ENCODE measurements around the gene IL12RB2. TPM values are rescaled to one million over a fixed set of nuclear protein-coding genes. Genes with fewer than 3 reads are reported as not detected.

IL12RB2 gene
- total RNA-seq, 1 donor: 22.4 TPM

DNA sequence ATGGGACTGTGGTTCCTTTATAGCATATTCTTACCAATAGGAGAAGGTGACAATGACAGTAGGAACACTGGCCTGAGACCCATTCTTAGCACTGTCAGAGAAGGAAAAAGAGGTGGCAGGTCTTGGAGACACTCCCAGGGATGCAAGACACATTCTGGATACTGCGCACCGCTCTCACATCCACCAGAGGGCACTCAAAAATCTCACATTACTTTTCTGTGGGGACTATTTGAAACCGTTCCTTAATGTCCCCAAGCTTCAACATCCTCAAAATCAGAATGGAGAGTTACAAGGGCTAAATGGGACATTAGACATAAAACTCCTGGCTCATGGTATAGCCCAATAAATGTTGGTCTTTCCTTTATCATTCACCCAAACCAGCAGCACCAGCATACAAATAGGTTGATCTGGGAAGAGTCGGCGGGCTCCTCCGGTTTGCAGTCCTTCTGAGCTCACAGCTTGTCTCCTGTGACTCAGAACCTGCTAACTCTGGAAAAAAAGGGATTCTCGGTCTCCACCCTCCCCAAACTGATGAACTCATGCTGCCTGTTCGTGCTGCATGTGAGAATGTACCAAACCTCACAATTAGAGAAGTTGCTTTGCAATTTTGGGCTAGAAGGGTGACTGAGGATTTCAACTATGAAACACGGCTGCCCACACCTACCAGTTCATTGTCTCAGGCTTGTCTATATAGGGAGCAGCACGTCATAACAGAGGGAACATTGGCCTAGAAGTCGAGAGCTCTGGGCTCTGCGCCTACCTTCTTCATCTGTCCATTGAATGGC, 40.2 kb downstream of the IL12RB2 start:
- DNase-seq (ENCODE audit: low read depth in 2 of 3, low spot score in 2 of 3): peak in 2 of 3 donors; percentile 23 to 64

DNA sequence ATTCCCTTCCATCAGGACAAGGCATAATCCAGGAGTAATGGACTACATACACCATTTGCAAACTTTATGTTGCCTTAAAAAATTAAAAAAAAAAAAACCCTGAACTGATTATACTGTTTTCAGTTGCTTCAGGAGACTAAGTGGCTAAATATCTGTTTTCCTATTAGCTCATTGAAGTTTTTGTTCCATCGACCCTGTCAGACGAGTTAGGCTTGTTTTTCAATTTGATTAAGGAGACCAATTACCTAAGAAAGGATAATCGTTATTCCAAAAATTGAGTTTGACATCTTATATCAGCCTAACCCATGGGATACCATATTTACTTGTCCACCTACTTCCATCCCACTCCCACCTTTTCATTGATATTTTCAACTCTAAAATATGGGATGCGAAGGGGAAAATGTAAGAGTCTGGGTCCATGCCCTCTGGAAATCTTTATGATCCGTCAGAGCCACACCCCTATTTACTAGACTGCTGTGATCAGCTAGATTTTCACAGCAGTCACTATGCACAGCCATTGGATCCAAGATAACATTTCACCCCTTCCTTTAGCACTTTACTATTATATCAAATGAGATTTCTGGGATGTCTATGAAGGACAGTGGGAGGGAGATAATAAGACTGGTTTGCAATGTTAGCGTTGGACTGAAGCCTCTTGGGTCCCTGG, 41.0 kb downstream of the IL12RB2 start:
- DNase-seq (ENCODE audit: low read depth in 2 of 3, low spot score in 2 of 3): no peak

- DNase-seq (ENCODE audit: low read depth in 2 of 3, low spot score in 2 of 3): no peak
These were observed 43.1 kb downstream of the IL12RB2 start for GRCh38 chr1:67350783-67351182.

DNA sequence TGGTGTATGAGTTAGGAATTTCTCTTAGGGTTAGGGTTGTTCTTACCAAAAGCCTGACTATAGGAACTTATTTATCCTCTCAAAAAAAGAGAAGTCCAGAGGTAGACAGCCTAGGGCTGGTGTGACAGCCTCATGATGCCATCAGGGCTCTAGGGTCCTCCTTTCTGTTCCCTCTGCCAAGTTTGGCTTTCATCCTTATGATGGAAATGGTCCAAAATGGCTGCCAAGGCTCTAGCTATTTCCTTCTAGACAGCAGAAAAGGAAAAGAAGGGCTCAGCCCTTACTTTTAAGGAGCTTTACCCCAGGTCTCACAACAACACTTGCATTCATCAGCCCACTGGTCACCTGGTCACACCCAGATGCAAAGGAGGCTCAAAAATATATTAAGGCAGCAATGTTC, 44.5 kb downstream of the IL12RB2 start:
- no peak for DNase-seq (ENCODE audit: low read depth in 2 of 3, low spot score in 2 of 3)

DNA sequence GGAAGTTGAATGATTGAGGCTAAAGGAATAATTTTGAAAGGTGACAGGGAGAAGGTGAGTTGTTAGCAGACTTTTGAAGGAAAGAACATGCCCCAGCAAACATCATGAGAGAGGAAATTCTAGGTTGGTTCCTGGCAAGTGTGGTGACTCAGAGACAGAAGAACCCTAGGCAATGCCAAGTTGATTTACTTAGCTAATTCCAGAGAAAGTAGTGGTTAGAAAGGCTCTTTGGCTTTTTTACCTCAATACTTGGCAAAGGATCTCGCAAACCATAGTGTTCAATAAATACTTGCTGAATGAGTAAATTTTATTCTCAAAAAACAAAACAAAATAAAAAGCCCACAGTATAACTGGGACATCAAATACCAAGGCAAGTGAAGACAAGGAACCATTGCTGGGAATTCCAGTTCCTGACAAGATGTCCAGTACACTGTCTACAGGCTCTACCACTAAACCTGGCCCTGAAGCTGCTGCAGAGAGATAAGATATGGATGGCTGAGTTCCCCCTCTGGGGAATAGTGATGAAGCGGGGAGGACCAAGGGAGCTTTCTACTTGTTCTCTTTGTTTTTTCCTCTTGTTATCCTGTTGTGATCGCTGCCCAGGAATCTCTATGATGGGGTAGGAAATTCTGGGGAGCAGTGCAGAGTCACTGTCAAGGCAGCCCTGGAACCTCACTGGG, 48.2 kb downstream of the IL12RB2 start:
- DNase-seq (ENCODE audit: low read depth in 2 of 3, low spot score in 2 of 3): no peak

DNA sequence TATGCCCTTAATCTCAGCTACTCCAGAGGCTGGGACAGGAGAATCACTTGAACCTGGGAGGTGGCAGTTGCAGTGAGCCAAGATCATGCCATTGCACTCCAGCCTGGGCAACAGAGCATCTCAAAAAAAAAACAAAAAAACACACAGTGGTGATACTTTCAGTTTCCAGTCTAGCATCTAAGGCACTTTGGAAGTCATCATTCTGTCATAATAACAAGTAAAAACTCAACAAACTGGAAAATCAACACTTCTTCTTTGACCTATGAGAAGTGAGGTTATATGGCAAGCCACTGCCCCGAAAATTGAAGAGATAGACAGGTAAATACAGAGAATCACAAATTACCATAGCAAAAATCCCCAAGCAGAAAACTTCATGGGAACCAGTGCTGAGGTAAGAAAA, 51.9 kb downstream of the IL12RB2 start:
- no peak for DNase-seq (ENCODE audit: low read depth in 2 of 3, low spot score in 2 of 3)

DNA sequence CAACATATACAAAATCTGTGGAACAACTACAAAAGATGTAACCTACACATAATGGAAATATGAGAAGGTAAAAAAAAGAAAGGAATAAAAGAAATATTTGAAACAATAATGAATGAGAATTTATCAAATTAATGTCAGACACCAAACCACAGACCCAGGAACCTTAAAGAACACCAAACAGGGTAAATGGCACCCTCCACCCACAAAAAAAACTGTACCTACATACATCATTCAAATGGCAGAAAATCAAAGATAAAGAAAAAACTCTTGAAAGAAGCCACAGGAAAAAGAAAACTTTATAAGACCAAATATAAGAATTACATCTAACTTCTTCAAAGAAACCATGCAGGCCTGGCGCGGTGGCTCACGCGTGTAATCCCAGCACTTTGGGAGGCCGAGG, 54.0 kb downstream of the IL12RB2 start:
- DNase-seq (ENCODE audit: low read depth in 2 of 3, low spot score in 2 of 3): no peak

GRCh38 chr1:67367370-67368045, 59.8 kb downstream of the IL12RB2 start:
- DNase-seq (ENCODE audit: low read depth in 2 of 3, low spot score in 2 of 3): no peak

DNA sequence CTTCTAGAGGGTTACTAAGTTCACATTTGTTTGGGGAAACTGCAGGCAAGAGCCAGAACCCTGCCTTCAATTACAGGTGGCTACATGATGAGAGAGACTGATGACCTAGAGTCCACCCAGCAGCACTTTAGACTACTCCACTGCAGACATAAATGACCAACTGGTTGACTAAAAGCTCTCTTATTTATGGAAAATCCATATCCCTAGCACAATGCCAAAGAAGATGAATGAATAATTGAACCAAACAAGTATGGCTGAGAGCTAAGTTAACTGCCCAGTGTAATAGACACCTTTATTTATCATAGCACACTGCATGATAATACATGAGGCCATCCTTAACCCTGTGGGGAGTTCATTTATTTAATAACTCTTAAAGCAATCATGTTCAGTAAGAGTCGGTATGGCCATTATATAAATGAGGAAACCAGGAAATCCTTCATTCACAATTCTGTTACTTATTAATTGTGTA, 60.4 kb downstream of the IL12RB2 start:
- no peak for DNase-seq (ENCODE audit: low read depth in 2 of 3, low spot score in 2 of 3)

DNA sequence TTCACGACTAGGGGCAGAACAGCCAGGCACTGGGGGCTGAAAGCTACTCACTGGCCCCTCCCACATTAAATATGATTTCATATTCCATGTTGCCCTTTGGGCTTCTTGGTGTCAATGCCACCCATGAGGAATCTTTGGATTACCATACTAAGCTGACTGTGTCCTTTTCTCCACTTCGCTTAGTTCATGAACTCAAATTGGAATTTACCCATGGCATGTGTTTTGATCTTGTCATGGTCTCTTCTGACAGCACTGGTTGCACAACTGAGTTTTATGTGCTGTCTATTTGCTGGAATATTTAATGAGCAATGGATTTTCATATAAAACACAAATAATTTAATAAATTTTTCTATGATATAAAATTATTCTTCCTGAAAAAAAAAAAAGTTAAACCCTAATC, 63.4 kb downstream of the IL12RB2 start:
- no peak for DNase-seq (ENCODE audit: low read depth in 2 of 3, low spot score in 2 of 3)

- DNase-seq (ENCODE audit: low read depth in 2 of 3, low spot score in 2 of 3): no peak
These were observed 64.0 kb downstream of the IL12RB2 start for GRCh38 chr1:67371681-67372080.

- DNase-seq (ENCODE audit: low read depth in 2 of 3, low spot score in 2 of 3): no peak
These were observed 64.5 kb downstream of the IL12RB2 start for GRCh38 chr1:67372136-67372535.

DNA sequence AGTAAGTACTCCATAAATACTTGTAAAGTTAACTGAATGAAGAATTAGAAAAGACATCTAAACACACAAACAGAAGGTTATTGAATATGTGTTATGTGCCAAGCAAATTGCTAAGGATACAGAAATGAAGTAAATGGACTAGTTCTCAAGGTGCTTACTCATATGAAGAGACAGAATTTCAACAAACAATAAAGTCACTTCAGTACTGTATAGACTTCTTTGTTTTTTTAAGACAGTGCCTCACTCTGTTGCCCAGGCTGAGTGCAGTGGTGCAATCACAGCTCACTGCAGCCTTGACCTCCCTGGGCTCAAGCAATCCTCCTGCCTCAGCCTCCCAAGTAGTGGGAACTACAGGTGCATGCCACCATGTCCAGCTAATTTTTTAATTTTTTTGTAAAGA, 65.2 kb downstream of the IL12RB2 start:
- DNase-seq (ENCODE audit: low read depth in 2 of 3, low spot score in 2 of 3): no peak

DNA sequence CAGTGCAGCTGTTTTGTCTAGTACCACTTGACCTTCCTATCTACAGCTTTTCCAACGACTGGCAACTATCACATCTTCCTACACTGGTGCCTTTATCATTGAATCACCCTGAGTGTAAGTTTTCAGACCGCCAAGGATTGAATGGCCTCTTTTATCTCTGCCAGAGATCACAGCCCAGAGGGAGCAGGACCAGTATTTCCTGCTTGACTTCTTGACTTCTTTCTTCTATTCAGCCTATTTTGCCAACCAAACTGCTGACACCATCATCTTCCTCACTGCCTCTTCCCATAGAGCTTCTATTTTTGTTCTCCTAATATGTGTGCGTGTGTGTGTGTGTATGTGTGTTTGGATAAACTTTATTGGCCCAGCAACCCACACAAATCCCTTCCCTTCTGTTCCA, 68.7 kb downstream of the IL12RB2 start:
- DNase-seq (ENCODE audit: low read depth in 2 of 3, low spot score in 2 of 3): no peak

DNA sequence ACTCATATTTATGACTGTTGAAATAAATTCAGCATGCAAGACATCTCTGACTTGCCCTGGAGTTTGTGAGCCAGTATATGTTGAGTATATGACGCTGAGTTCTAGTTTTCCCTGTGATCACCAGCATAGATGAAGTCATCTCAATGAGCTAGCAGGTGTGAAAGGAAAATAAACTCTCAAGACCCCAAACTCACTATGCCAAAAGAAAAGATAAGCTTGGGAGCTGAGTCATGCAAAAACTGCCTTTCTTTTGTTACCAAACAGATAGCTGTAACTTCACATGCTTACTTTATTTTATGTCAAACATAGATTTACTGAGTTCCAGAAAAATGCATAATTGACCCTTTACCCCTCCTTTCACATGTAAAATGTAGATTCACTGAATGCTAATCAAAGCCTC, 69.6 kb downstream of the IL12RB2 start:
- no peak for DNase-seq (ENCODE audit: low read depth in 2 of 3, low spot score in 2 of 3)

GRCh38 chr1:67381154-67381553, 73.5 kb downstream of the IL12RB2 start:
- DNase-seq (ENCODE audit: low read depth in 2 of 3, low spot score in 2 of 3): no peak

DNA sequence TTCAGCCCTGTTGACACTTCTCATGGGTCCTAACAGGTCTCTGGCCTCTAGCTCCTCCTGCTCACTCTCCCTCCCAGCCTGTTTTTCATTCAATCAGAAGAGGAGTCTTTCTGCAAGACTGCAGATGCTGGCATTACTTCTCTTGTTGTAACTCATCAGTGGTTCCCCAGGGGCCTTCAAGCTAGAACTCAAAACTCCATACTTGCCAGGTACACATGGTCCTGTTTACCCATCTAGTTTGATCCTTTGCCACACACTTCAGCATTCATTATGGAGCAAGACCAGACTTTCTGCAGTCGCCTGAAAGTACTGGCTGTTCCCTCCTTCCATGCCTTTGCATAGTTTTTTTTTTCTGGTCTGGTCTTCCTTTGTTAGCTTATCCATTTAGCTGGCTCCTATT, 74.6 kb downstream of the IL12RB2 start:
- DNase-seq (ENCODE audit: low read depth in 2 of 3, low spot score in 2 of 3): no peak

DNA sequence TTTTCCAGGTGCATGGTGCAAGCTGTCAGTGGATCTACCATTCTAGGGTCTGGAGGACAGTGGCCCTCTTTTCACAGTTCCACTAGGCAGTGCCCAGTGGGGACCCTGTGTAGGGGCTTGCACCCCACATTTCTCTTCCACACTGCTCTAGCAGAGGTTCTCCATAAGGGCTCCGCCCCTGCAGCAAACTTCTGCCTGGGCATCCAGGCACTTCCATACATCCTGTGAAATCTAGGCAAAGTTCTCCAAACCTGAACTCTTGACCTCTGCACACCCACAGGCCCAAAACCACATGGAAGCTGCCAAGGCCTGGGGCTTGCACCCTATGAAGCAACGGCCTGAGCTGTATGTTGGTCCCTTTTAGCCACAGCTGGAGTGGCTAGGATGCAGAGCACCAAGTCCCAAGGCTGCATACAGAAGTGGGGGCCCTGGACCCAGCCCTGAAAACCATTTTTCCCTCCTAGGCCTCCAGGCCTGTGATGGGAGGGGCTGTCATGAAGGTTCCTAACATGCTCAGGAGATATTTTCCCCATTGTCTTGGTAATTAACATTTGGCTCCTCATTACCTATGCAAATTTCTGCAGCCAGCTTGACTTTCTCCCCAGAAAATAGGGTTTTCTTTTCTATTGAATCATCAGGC, 76.4 kb downstream of the IL12RB2 start:
- DNase-seq (ENCODE audit: low read depth in 2 of 3, low spot score in 2 of 3): no peak

GRCh38 chr1:67390041-67390887, 82.6 kb downstream of the IL12RB2 start:
- no peak for DNase-seq (ENCODE audit: low read depth in 2 of 3, low spot score in 2 of 3)

- no peak for DNase-seq (ENCODE audit: low read depth in 2 of 3, low spot score in 2 of 3)
These were observed 85.6 kb downstream of the IL12RB2 start for GRCh38 chr1:67393240-67393639.
